Sigmoid colon (tissue), 7 donors: Measurements from ENCODE around the gene KRT75. TPM values are rescaled to one million over a fixed set of nuclear protein-coding genes. Genes with fewer than 3 reads are reported as not detected.

ENCODE experiments used
- DNase-seq: peaks from one replicate; pipeline ENCODE4 v3.0.0-alpha.2; 2019
- H3K27ac ChIP-seq, 4 donors: fragments of 200-600 bp; sonication (generic); one replicate each; pipeline ENCODE4 v1.5.1; 2016 to 2019; ENCODE audit warnings: mild to moderate bottlenecking in 1 of 4
- H3K27me3 ChIP-seq, 3 donors: fragments of 200-600 bp; sonication (generic); one replicate each; pipeline ENCODE4 v1.5.1; 2019; ENCODE audit warnings: mild to moderate bottlenecking in 1 of 3
- H3K36me3 ChIP-seq, 4 donors: fragments of 200-600 bp; sonication (generic); one replicate each; pipeline ENCODE4 v1.5.1; 2016 to 2019
- H3K4me1 ChIP-seq, 4 donors: fragments of 200-600 bp; sonication (generic); one replicate each; pipeline ENCODE4 v1.5.1; 2017 to 2019
- H3K4me3 ChIP-seq, 4 donors: fragments of 200-600 bp; sonication (generic); one replicate each; pipeline ENCODE4 v1.5.1; 2017 to 2019; ENCODE audit warnings: mild to moderate bottlenecking in 2 of 4, moderate library complexity in 1 of 4
- H3K9me3 ChIP-seq, 4 donors: fragments of 200-600 bp in 3 of 4; sonication (generic) in 3 of 4; one replicate each; pipeline versions ENCODE4 v1.5.1 to v1.6.1; 2013 to 2019
- EP300 ChIP-seq, 4 donors: sonication (generic); formaldehyde crosslinking; IDR thresholded peaks; one replicate each; pipeline ENCODE4 v1.6.1; 2017; ENCODE audit warnings: antibody characterized with exemption in 4 of 4
- POLR2A ChIP-seq, 2 donors: fragments of 450-650 bp; IDR thresholded peaks; one replicate each; pipeline ENCODE4 v1.6.1; 2016; ENCODE audit warnings: antibody characterized with exemption in 2 of 2, mild to moderate bottlenecking in 2 of 2, moderate library complexity in 2 of 2
- POLR2AphosphoS5 ChIP-seq, 4 donors: sonication (generic); formaldehyde crosslinking; IDR thresholded peaks; one replicate each; pipeline ENCODE4 v1.6.1; 2017; ENCODE audit warnings: antibody characterized with exemption in 4 of 4
- WGBS, 2 donors: extraction: QIAGEN DNeasy Blood & Tissue Kit; methylation state at CpG; one replicate each; pipeline ENCODE4 v1.1.7; 2013; 5-methylcytosine and 5-hydroxymethylcytosine counted together
- intact Hi-C: fragments of 100-400 bp; cut with DNase I; formaldehyde crosslinking; loops from one replicate; pipeline ENCODE4 v1.15.1; 2023
- polyA plus RNA-seq, 3 donors: library from polyadenylated mRNA; stranded (reverse); fragments of 200-250 nt; gene quantifications; one replicate each; pipeline ENCODE4 v1.2.3, GENCODE V29; 2013
- total RNA-seq, 4 donors: library from RNA; depleted of rRNA; stranded (reverse); fragments of >200 nt; gene quantifications; one replicate each; pipeline ENCODE4 v1.1.0, GENCODE V29; 2016
- TF ChIP-seq, protein P1 (sequence below), 4 experiments: fragments of 450-650 bp in 3 of 4; fragments of 200-600 bp in 1 of 4; IDR thresholded peaks; one replicate each; pipeline ENCODE4 v1.5.1; 2016 to 2019; ENCODE audit warnings: antibody characterized with exemption in 4 of 4, mild to moderate bottlenecking in 3 of 4, moderate library complexity in 2 of 4
- donor health status: healthy with polysubstance abuse.
- donor health status: Bipolar disorder and iron deficiency.
- donor health status: healthy.

Gene KRT75
- total and polyA plus RNA-seq, 7 donors = 0.04 TPM; not detected in 6

GRCh38 chr12:52426034-52426433 is 8.1 kb downstream of the KRT75 start:
- intact Hi-C loops = no loop called here
- TF ChIP-seq POLR2AphosphoS5 (IDR thresholded peaks at IDR 0.05) = peak in 3 of 4 donors; percentile 26 to 64 (median 62)
- TF ChIP-seq POLR2A (IDR thresholded peaks at IDR 0.05) = no peak
- Histone ChIP-seq H3K27ac (peak overlapping the region in 3 of 4 donors; percentile 43 to 83 (median 80)), H3K4me3 (no peak overlapping the region), H3K27me3 (no peaks in the 10 kb centered on the region), H3K4me1 (peaks cover 0 to 57% (median 31%) of the 10 kb centered on the region in 4 donors), H3K36me3 (no peaks in the 10 kb centered on the region), H3K9me3 (no peaks in the 10 kb centered on the region)
- 87 to 90% methylated on average over 2 of the region's 2 CpGs for WGBS, 2 donors
- DNase-seq = peak; percentile 77

DNA sequence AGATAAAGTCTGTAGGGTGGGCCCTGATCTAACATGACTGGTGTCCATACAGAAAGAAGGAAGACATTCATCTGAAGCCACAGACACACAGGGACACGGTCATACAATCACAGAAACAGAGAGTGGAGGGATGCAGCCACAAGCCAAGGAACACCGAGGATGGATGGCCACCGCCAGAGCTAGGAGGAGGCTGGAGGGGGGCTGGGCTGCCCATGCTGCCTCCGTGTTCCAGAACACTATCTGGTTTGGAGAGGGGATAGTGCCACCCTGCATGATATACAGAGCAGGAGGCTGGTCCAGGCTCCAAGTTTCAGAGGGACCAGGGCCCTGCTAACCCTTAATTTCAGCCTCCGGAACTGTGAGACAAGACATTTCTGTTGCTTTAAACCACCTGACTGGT is 8.7 kb downstream of the KRT75 start:
- no peak for TF ChIP-seq POLR2AphosphoS5 (IDR thresholded peaks at IDR 0.05)
- TF ChIP-seq, protein P1, sequence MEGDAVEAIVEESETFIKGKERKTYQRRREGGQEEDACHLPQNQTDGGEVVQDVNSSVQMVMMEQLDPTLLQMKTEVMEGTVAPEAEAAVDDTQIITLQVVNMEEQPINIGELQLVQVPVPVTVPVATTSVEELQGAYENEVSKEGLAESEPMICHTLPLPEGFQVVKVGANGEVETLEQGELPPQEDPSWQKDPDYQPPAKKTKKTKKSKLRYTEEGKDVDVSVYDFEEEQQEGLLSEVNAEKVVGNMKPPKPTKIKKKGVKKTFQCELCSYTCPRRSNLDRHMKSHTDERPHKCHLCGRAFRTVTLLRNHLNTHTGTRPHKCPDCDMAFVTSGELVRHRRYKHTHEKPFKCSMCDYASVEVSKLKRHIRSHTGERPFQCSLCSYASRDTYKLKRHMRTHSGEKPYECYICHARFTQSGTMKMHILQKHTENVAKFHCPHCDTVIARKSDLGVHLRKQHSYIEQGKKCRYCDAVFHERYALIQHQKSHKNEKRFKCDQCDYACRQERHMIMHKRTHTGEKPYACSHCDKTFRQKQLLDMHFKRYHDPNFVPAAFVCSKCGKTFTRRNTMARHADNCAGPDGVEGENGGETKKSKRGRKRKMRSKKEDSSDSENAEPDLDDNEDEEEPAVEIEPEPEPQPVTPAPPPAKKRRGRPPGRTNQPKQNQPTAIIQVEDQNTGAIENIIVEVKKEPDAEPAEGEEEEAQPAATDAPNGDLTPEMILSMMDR (IDR thresholded peaks at IDR 0.05) = no peak
- TF ChIP-seq POLR2A (IDR thresholded peaks at IDR 0.05) = no peak
- H3K4me1 ChIP-seq = peaks cover 0 to 57% (median 31%) of the 10 kb centered on the region in 4 donors
- H3K36me3 ChIP-seq = no peaks in the 10 kb centered on the region
- 90% methylated on average over 5 of the region's 5 CpGs for WGBS, 2 donors
- H3K27ac ChIP-seq = peak overlapping the region in 3 of 4 donors; percentile 43 to 83 (median 80)
- H3K9me3 ChIP-seq = no peaks in the 10 kb centered on the region
- intact Hi-C loops = no loop called here
- no peaks in the 10 kb centered on the region for H3K27me3 ChIP-seq
- DNase-seq = no peak
- no peak overlapping the region for H3K4me3 ChIP-seq

DNA sequence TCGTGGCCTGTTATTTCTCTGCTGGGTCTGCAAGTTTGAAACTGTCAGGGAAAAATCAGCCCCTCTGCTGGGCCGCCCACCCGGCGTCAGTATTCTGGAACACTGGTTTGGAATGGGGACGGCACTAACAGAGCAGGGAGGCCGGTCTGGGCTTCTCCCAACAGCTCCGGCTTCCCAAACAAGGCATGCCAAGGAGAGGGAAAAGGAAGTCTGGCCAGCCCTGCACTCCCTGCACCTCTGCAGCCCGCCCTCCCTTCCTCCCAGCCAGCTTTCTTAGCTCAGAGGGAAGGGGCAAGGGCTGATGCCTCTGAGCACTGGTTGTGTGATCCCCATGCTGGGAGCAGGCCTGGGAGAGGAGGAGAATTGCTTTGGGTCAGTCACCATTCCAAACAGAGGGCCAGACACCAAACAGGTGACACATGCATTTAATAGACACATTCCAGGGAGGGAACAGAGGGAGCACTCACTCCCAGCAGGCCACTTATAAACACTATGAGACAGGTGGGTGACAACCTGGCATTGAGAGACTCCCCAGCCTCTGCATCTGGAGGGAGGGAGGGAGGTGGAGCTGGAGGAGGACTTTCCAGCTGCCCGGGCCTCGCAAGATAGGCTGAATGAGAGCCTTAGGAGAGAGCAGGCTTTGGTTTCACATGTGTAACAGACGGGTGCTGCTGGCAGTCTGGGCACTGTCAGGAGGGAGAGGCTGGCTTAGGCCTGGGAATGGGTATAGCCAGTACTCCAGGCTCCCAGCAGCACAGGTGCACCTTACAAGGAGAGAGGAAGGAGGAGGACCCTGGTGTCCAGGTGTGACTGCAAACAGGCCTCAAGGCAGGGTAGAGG is 10.3 kb downstream of the KRT75 start:
- Histone ChIP-seq H3K27ac (peak overlapping the region; percentile 55 to 83 (median 79)), H3K9me3 (no peaks in the 10 kb centered on the region), H3K4me1 (peaks cover 0 to 57% (median 31%) of the 10 kb centered on the region in 4 donors), H3K27me3 (no peaks in the 10 kb centered on the region), H3K36me3 (no peaks in the 10 kb centered on the region), H3K4me3 (no peak overlapping the region)
- intact Hi-C loops = loop anchor here (5.0 kb wide), 1 partner anchor 88 kb away; no protein-coding TSS in a partner anchor
- peak; percentile 69 for DNase-seq
- TF ChIP-seq POLR2A (IDR thresholded peaks at IDR 0.05) (no peak), EP300 (IDR thresholded peaks at IDR 0.05) (peak in 1 of 4 donors; percentile 30), POLR2AphosphoS5 (IDR thresholded peaks at IDR 0.05) (peak in 3 of 4 donors; percentile 61 to 73 (median 61))
- TF ChIP-seq, protein P1 (IDR thresholded peaks at IDR 0.05) = no peak
- WGBS, 2 donors = 73 to 80% methylated on average over 11 of the region's 11 CpGs

DNA sequence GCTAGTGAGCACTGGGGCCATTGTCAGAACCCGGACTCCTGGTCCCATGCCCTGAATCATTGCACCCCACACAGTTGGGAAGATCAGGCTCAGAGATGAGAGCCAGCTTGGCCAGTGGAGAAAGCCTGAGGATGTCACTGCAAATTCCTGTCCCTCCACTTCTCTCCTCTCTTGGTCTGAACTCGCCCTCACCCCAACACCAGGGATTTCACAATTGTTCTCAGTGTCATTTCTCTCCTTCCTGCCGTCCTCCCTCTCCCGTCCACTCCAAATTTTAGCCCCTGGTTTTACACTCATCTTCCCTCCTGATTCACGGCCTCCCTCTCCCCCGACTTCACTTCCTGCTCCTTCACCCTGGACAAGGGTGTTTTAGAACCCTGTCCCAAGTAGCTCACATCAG is 11.1 kb downstream of the KRT75 start:
- H3K9me3 ChIP-seq = no peaks in the 10 kb centered on the region
- H3K36me3 ChIP-seq = no peaks in the 10 kb centered on the region
- DNase-seq = no peak
- WGBS, 2 donors = 68 to 80% methylated on average over 6 of the region's 6 CpGs
- no peaks in the 10 kb centered on the region for H3K27me3 ChIP-seq
- H3K4me3 ChIP-seq = no peak overlapping the region
- peak in 3 of 4 donors; percentile 5 to 39 (median 16) for TF ChIP-seq POLR2AphosphoS5 (IDR thresholded peaks at IDR 0.05)
- TF ChIP-seq, protein P1 (IDR thresholded peaks at IDR 0.05) = no peak
- peak overlapping the region; percentile 55 to 83 (median 79) for H3K27ac ChIP-seq
- intact Hi-C loops = loop anchor here (5.0 kb wide), 1 partner anchor 89 kb away; no protein-coding TSS in a partner anchor
- peaks cover 0 to 57% (median 31%) of the 10 kb centered on the region in 4 donors for H3K4me1 ChIP-seq

DNA sequence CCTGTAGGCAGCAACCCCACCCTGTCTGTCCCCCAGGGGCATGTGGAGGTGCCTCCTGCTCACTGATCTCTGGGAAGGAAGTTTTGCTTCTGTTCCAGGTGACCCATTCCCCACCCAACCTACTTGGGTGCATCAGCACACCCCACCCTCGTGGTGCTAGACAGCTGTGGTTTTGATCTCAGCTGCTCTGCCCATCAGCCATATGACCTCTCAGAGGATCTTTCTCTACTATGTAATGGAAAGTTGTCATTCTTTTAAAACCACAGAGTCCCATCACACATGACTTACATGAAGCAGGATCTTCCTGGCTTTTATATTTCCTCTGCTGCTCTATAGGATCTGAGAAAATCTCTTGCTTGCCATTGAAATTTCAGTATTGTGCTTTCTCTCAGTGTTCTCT is 14.5 kb downstream of the KRT75 start:
- Histone ChIP-seq H3K4me1 (peaks cover 0 to 47% (median 46%) of the 10 kb centered on the region in 4 donors), H3K27ac (no peak overlapping the region), H3K27me3 (no peaks in the 10 kb centered on the region), H3K9me3 (no peaks in the 10 kb centered on the region), H3K36me3 (no peaks in the 10 kb centered on the region), H3K4me3 (no peak overlapping the region)
- 43 to 51% methylated on average over 1 of the region's 1 CpG for WGBS, 2 donors
- TF ChIP-seq POLR2A (IDR thresholded peaks at IDR 0.05) (no peak), EP300 (IDR thresholded peaks at IDR 0.05) (no peak), POLR2AphosphoS5 (IDR thresholded peaks at IDR 0.05) (no peak)
- TF ChIP-seq, protein P1 (IDR thresholded peaks at IDR 0.05) = no peak
- intact Hi-C loops = loop anchor here (5.0 kb wide), 1 partner anchor 93 kb away; no protein-coding TSS in a partner anchor
- no peak for DNase-seq
